HCT116 (cell line): ENCODE measurements around the gene C2orf76. TPM values are rescaled to one million over a fixed set of nuclear protein-coding genes. Genes with fewer than 3 reads are reported as not detected.
A peak's percentile ranks its signal among the peaks of the same experiment; 100 is the strongest.

Experiments used
- ATAC-seq: fragments of 200-7000 bp; cut with Tn5 transposase; 2 replicates; pipeline ENCODE4 v1.9.1; 2020; ENCODE audit warnings: mild to moderate bottlenecking, moderate library complexity
- BruUV-seq: library from RNA; stranded (reverse); fragments of 400-500 nt; replicated peaks from 2 replicates; lab custom pipeline; 2021; lab: Mats Ljungman, UMichigan
- CTCF ChIA-PET: fragments of 300-600 bp; sonication (Branson Sonifier 250); formaldehyde crosslinking; loops from one replicate; lab custom pipeline; 2021; ENCODE audit warnings: antibody characterized with exemption; lab: Charles Lee
- POLR2A ChIA-PET: fragments of 300-600, 350-600 bp; sonication (Branson Sonifier 250); formaldehyde crosslinking; loops from one replicate; lab custom pipeline; 2021; ENCODE audit warnings: antibody characterized with exemption; lab: Charles Lee
- RAD21 ChIA-PET, 2 experiments: fragments of 300-600 bp; sonication (Branson Sonifier 250); formaldehyde crosslinking; loops; one replicate each; lab custom pipeline; 2023; ENCODE audit warnings: low total read pairs in 2 of 2; ENCODE audit not compliant: uncharacterized antibody in 2 of 2, unreplicated experiment in 2 of 2, low non-redundant PET in 1 of 2; lab: Charles Lee
- DNase-seq: peaks from one replicate; pipeline ENCODE4 v3.0.0-alpha.2; 2010; ENCODE audit warnings: low read depth, low spot score
- H2AFZ ChIP-seq: fragments of 200-600 bp; shearing (Covaris generic), sonication (generic); 2 replicates; pipeline ENCODE4 v1.6.1; 2017; ENCODE audit warnings: low read depth, mixed run types, mixed read lengths, antibody characterized with exemption, low read length; ENCODE audit not compliant: poor library complexity, severe bottlenecking
- H3K27ac ChIP-seq: 2 replicates; pipeline ENCODE4 v1.5.1; 2012; ENCODE audit warnings: low read depth, low read length
- H3K27me3 ChIP-seq: fragments of 200-600 bp; sonication (generic); 2 replicates; pipeline ENCODE4 v1.6.1; 2016; ENCODE audit warnings: mixed run types, low read length, mixed read lengths; ENCODE audit not compliant: insufficient read depth
- H3K36me3 ChIP-seq, 2 experiments: fragments of 200-500 bp in 1 of 2; fragments of 200-600 bp in 1 of 2; sonication (Bioruptor generic) in 1 of 2; sonication (generic) in 1 of 2; 2 replicates each; pipeline versions ENCODE4 v1.5.1 to v1.6.1; 2014 to 2016; ENCODE audit warnings: low read length in 2 of 2, inconsistent platforms in 1 of 2, mixed read lengths in 1 of 2, mixed run types in 1 of 2; ENCODE audit not compliant: insufficient read depth in 2 of 2, control insufficient read depth in 1 of 2
- H3K4me1 ChIP-seq, 2 experiments: fragments of 200-600 bp in 1 of 2; sonication (generic) in 1 of 2; 2 replicates each; pipeline versions ENCODE4 v1.5.1 to v1.6.1; 2012 to 2017; ENCODE audit warnings: low read length in 2 of 2, inconsistent platforms in 1 of 2, mild to moderate bottlenecking in 1 of 2, mixed read lengths in 1 of 2, mixed run types in 1 of 2, moderate library complexity in 1 of 2; ENCODE audit not compliant: insufficient read depth in 2 of 2, control insufficient read depth in 1 of 2
- H3K4me2 ChIP-seq: fragments of 200-600 bp; sonication (generic); 2 replicates; pipeline ENCODE4 v1.6.1; 2017; ENCODE audit warnings: mixed run types, low read length, mixed read lengths
- H3K4me3 ChIP-seq, 2 experiments: fragments of 200-600 bp in 1 of 2; sonication (generic) in 1 of 2; replicated peaks in 1 of 2; 2 replicates each; pipeline ENCODE4 v1.5.1; 2011 to 2016; ENCODE audit warnings: low read length in 2 of 2, control low read depth in 1 of 2, low read depth in 1 of 2, mild to moderate bottlenecking in 1 of 2, mixed read lengths in 1 of 2, mixed run types in 1 of 2
- H3K79me2 ChIP-seq: fragments of 200-600 bp; sonication (generic); 2 replicates; pipeline ENCODE4 v1.6.1; 2017; ENCODE audit warnings: mild to moderate bottlenecking, mixed run types, low read length, moderate library complexity, mixed read lengths; ENCODE audit not compliant: insufficient read depth
- H3K9ac ChIP-seq: fragments of 200-600 bp; sonication (generic); 2 replicates; pipeline ENCODE4 v1.6.1; 2016; ENCODE audit warnings: low read length, mixed read lengths
- H3K9me2 ChIP-seq: fragments of 200-600 bp; sonication (generic), shearing (Covaris generic); 2 replicates; pipeline ENCODE4 v1.6.1; 2017; ENCODE audit warnings: mixed run types, mild to moderate bottlenecking, moderate library complexity; ENCODE audit not compliant: insufficient read depth
- H3K9me3 ChIP-seq, 2 experiments: fragments of 200-500 bp in 1 of 2; fragments of 200-600 bp in 1 of 2; sonication (Bioruptor generic) in 1 of 2; sonication (generic) in 1 of 2; 2 replicates each; pipeline ENCODE4 v1.6.1; 2014 to 2017; ENCODE audit warnings: low read length in 2 of 2, mixed read lengths in 2 of 2, inconsistent platforms in 1 of 2, low read depth in 1 of 2, mild to moderate bottlenecking in 1 of 2, mixed run types in 1 of 2, moderate library complexity in 1 of 2; ENCODE audit not compliant: control insufficient read depth in 1 of 2, insufficient read depth in 1 of 2
- H4K20me1 ChIP-seq: fragments of 200-600 bp; sonication (generic), shearing (Covaris generic); 2 replicates; pipeline ENCODE4 v1.6.1; 2017; ENCODE audit warnings: mixed run types, mild to moderate bottlenecking, moderate library complexity; ENCODE audit not compliant: insufficient read depth
- ATF3 ChIP-seq: IDR thresholded peaks from 2 replicates; pipeline ENCODE4 v1.6.1; 2012
- ELF1 ChIP-seq: IDR thresholded peaks from 2 replicates; pipeline ENCODE4 v1.6.1; 2012; ENCODE audit warnings: low read depth, borderline replicate concordance
- EZH2 ChIP-seq: fragments of 200-600 bp; sonication (generic); IDR thresholded peaks from 2 replicates; pipeline ENCODE4 v1.6.1; 2017; ENCODE audit warnings: antibody characterized with exemption, mixed run types
- FOSL1 ChIP-seq: IDR thresholded peaks from 2 replicates; pipeline ENCODE4 v1.6.1; 2012; ENCODE audit warnings: low read depth
- JUND ChIP-seq: IDR thresholded peaks from 2 replicates; pipeline ENCODE4 v1.6.1; 2012
- MAX ChIP-seq: IDR thresholded peaks from 2 replicates; pipeline ENCODE4 v1.6.1; 2012
- POLR2A ChIP-seq: IDR thresholded peaks from 2 replicates; pipeline ENCODE4 v1.7.0; 2011; ENCODE audit warnings: borderline replicate concordance; ENCODE audit not compliant: insufficient read depth, insufficient read length; ENCODE audit errors: extremely low read depth
- SIN3A ChIP-seq: IDR thresholded peaks from 2 replicates; pipeline ENCODE4 v1.6.1; 2012; ENCODE audit warnings: low read depth
- ZBTB33 ChIP-seq: IDR thresholded peaks from 2 replicates; pipeline ENCODE4 v1.6.1; 2011; ENCODE audit warnings: mild to moderate bottlenecking, low read length, moderate library complexity; ENCODE audit not compliant: insufficient replicate concordance; ENCODE audit errors: extremely low read depth
- ZFX ChIP-seq: fragments of 450-650 bp; IDR thresholded peaks from 2 replicates; pipeline ENCODE4 v1.6.1; 2017
- ZNF274 ChIP-seq: fragments of 200-500 bp; sonication (Bioruptor generic); IDR thresholded peaks from 2 replicates; pipeline ENCODE4 v1.6.1; 2014; ENCODE audit warnings: mild to moderate bottlenecking, low read depth, low read length, inconsistent platforms
- intact Hi-C: fragments of 100-400 bp; cut with micrococcal nuclease; formaldehyde crosslinking; loops from 2 replicates; pipeline ENCODE4 v1.10.0; 2022
- total RNA-seq: library from RNA; stranded (reverse); gene quantifications from one replicate; pipeline ENCODE4 v1.2.1, GENCODE V29; 2021; ENCODE audit not compliant: unreplicated experiment

C2orf76 gene
- total RNA-seq, 1 experiment from 2014 or later = 10.5 TPM

- ChIA-PET RAD21 (no interaction called here), CTCF (interaction anchor here (1.1 kb wide), 1 partner anchor 14 kb away, joined by 4 read pairs; the partner anchor contains the start of genes C2orf76 and DBI), POLR2A (no interaction called here)
- Histone ChIP-seq H3K9me2 (no peaks in the 10 kb centered on the region), H3K27ac (no peak overlapping the region), H3K4me3 (no peak overlapping the region), H3K9me3 (no peaks in the 10 kb centered on the region), H3K9ac (no peak overlapping the region), H3K36me3 (no peaks in the 10 kb centered on the region), H3K79me2 (no peaks in the 10 kb centered on the region), H3K4me2 (no peak overlapping the region), H2AFZ (no peak overlapping the region), H3K4me1 (no peaks in the 10 kb centered on the region; a peak in 1 of 4 replicates), H4K20me1 (no peaks in the 10 kb centered on the region), H3K27me3 (no peaks in the 10 kb centered on the region)
- ATAC-seq = peak; percentile 79
- peak; percentile 8 for DNase-seq
- BruUV-seq = no TSS peak
- intact Hi-C loops = no loop called here
- TF ChIP-seq ZNF274 (no peak), SIN3A (no peak), ZBTB33 (no peak)
Observed at GRCh38 chr2:119352357-119352756, 14.3 kb downstream of the C2orf76 start.

GRCh38 chr2:119350311-119350998, 16.2 kb downstream of the C2orf76 start:
- no peaks in the 10 kb centered on the region; a peak in 1 of 4 replicates for H3K4me1 ChIP-seq
- intact Hi-C loops = no loop called here
- no peak overlapping the region for H3K4me3 ChIP-seq
- ChIA-PET RAD21 (no interaction called here), POLR2A (interaction anchor here (2.2 kb wide), 1 partner anchor 16 kb away, joined by 7 read pairs; the partner anchor contains the start of genes C2orf76 and DBI), CTCF (interaction anchor here (0.9 kb wide), 1 partner anchor 16 kb away, joined by 3 read pairs; the partner anchor contains the start of genes C2orf76 and DBI)
- no peak overlapping the region for H3K27ac ChIP-seq
- no peaks in the 10 kb centered on the region for H3K79me2 ChIP-seq
- no peaks in the 10 kb centered on the region for H3K9me3 ChIP-seq
- H3K36me3 ChIP-seq = no peaks in the 10 kb centered on the region
- no peak overlapping the region for H3K9ac ChIP-seq
- H3K4me2 ChIP-seq = no peak overlapping the region
- ATAC-seq = 0 out of 2 replicates have a peak, but pooled peaks have one; percentile 40
- DNase-seq = no peak
- no TSS peak for BruUV-seq
- H2AFZ ChIP-seq = no peak overlapping the region
- H3K9me2 ChIP-seq = no peaks in the 10 kb centered on the region
- no peaks in the 10 kb centered on the region for H4K20me1 ChIP-seq
- no peaks in the 10 kb centered on the region for H3K27me3 ChIP-seq
- TF ChIP-seq POLR2A (no peak), ATF3 (no peak), JUND (no peak), EZH2 (no peak), FOSL1 (no peak), ZBTB33 (no peak), ZFX (no peak), MAX (no peak), ELF1 (no peak)
